ENCODE data around the gene TCAF1. TPM values are rescaled to one million over a fixed set of nuclear protein-coding genes. Genes with fewer than 3 reads are reported as not detected.

Gene TCAF1
- total RNA-seq, 1 experiment from 2014 or later: 26.7 TPM

DNA sequence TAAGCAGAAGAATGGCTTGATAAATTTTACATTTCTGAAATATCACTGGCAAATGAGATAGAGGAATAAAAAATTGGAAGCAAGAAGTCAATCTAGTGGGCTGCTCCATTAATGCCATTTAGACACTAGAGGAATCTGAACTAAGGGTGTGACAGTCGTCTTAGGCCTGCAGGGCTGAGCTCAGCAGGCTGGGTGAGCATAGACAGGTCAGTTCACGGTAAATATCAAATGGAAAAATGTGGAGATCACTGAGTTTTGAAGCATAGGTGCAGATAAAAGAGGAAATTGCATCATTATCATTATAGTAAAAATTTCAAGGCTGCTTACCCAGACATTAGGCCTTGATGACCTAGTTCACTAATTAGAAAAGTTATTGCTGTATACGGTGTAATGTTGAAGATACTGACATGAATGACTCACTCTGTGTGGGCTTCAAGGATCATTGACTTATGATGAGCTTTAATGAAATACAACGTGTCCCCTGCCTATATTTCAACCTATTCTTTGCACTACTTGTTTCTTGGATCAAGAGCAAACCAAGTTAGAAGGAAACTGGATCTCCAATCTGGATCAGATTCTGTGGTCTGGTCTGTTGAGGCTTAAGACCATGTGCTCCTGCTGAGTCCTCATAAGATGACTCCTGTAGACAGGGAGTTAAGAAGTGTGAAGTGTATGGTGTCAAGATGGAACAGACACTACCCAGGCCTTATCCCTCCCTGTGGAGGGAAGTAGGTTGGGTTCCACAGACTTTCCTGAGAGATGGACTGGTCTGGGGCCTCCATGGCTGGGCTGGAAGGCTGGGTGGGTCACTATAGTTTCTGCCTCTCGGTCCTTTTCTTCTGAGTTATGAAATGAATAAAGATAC lies 36.6 kb upstream of the TCAF1 start:
- CTCF ChIA-PET: no interaction called here
- BruUV-seq (replicated peaks): no TSS peak
- intact Hi-C loops (cut with micrococcal nuclease; ENCODE audit: unreplicated experiment): no loop called here

DNA sequence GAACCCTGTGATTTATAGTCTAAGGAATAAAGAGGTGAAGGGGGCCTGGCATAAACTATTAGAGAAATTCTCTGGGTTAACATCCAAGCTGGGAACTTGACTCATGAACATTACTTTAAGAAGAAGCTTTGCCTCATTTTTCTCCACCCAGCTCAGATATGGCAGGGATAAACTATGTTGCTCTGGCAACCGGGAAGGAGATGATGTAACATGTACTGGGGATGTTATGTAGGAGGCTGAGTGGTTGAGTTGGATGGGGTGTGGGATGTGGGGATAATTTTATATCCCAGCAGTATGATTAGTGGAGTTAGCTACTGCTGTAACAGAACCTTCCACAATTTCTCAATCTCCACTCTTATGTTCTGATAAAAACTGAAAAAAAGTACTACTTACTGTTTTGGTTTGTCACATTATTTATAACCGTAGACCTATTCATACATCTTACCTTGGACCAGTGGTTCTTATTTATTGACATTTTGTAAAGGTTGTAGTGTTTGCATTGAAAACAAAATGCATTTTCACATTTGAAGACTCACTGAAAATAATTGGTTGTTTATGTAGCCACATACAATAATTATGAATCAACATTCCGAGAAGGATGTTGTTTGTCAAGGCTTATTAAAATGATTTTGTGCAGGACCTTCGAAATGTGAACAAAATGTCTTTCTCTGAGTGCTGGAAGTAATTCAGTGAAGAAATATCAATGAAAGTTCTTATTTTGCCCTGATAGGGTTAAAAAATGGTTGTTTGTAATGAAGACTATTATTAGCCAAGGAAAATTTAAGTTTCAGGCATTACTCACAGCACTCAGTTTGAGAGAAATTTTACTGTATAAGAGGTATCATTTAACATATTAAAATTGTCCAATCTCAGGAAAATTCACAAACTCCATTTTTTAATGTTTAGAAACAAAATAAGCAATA lies 34.4 kb upstream of the TCAF1 start:
- Mint-ChIP-seq H3K4me1 (ENCODE audit: low read depth, unreplicated experiment) (no peaks in the 10 kb centered on the region), H3K4me3 (ENCODE audit: low read depth, unreplicated experiment) (no peak overlapping the region), H3K36me3 (ENCODE audit: insufficient read depth, unreplicated experiment) (no peaks in the 10 kb centered on the region), H3K9me3 (ENCODE audit: low read depth, unreplicated experiment) (no peaks in the 10 kb centered on the region), H3K27me3 (ENCODE audit: unreplicated experiment) (peaks cover under 1% of the 10 kb centered on the region), H3K27ac (ENCODE audit: unreplicated experiment) (no peak overlapping the region)
- CTCF ChIA-PET: no interaction called here
- intact Hi-C loops (cut with micrococcal nuclease; ENCODE audit: unreplicated experiment): no loop called here
- no peak for DNase-seq
- TF ChIP-seq, protein P1, sequence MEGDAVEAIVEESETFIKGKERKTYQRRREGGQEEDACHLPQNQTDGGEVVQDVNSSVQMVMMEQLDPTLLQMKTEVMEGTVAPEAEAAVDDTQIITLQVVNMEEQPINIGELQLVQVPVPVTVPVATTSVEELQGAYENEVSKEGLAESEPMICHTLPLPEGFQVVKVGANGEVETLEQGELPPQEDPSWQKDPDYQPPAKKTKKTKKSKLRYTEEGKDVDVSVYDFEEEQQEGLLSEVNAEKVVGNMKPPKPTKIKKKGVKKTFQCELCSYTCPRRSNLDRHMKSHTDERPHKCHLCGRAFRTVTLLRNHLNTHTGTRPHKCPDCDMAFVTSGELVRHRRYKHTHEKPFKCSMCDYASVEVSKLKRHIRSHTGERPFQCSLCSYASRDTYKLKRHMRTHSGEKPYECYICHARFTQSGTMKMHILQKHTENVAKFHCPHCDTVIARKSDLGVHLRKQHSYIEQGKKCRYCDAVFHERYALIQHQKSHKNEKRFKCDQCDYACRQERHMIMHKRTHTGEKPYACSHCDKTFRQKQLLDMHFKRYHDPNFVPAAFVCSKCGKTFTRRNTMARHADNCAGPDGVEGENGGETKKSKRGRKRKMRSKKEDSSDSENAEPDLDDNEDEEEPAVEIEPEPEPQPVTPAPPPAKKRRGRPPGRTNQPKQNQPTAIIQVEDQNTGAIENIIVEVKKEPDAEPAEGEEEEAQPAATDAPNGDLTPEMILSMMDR (IDR thresholded peaks at IDR 0.05; ENCODE audit: unreplicated experiment): no peak
- BruUV-seq (replicated peaks): no TSS peak

More for the DNA sequence above, 36.6 kb upstream of the TCAF1 start:
- Mint-ChIP-seq H3K36me3 (ENCODE audit: insufficient read depth, unreplicated experiment) (no peaks in the 10 kb centered on the region), H3K27me3 (ENCODE audit: unreplicated experiment) (peaks cover 12% of the 10 kb centered on the region), H3K27ac (ENCODE audit: unreplicated experiment) (no peak overlapping the region), H3K4me3 (ENCODE audit: low read depth, unreplicated experiment) (no peak overlapping the region), H3K9me3 (ENCODE audit: low read depth, unreplicated experiment) (no peaks in the 10 kb centered on the region), H3K4me1 (ENCODE audit: low read depth, unreplicated experiment) (no peaks in the 10 kb centered on the region)
- DNase-seq: no peak
- TF ChIP-seq, protein P1 (IDR thresholded peaks at IDR 0.05; ENCODE audit: unreplicated experiment): no peak

DNA sequence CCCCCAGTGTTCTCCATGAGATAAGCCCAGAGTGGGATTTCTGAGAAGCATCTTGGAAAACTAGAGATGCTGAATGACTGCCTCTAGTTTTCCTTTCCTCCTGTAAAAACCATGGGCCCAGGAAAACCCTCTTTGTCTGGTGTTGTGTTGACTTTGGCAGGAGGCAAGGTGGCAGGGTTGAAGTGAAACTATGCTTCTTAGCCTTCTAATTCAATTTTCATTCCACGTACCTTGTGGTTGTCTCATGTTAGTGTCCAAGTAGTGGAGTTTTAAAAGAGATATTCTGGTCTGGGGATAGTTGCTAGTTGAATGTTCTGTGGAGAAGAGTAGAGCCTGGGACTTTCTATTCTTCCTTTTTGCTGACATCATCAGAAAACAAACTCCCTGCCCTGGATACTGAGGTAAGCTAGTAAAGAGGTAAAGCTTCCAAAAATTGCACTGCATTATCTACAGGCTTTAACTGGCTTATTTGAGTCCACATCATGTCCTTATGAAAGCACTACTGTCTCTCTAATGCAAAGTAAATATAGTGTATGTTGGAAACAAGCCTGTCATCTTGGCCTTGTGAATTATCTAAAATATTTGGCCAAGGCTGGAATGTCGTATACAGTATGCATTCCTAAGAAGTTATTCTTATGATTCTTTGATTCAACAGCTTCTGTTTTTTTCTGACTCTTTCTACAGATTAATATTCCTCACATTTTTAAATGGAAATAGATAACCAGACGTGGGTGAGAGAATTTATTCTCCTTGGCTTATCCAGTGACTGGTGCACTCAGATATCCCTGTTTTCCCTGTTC lies 32.8 kb upstream of the TCAF1 start, which contains the start of gene OR2F2:
Gene OR2F2, plus strand, starts transcription at position 708 of the 800 bp plus-strand sequence. Its CDS starts 0 bp downstream, at position 708.
- no peak for DNase-seq
- Mint-ChIP-seq H3K36me3 (ENCODE audit: insufficient read depth, unreplicated experiment) (no peaks in the 10 kb centered on the region), H3K4me1 (ENCODE audit: low read depth, unreplicated experiment) (no peaks in the 10 kb centered on the region), H3K9me3 (ENCODE audit: low read depth, unreplicated experiment) (no peaks in the 10 kb centered on the region), H3K4me3 (ENCODE audit: low read depth, unreplicated experiment) (no peak within 1 kb of the TSS), H3K27me3 (ENCODE audit: unreplicated experiment) (no peaks in the 10 kb centered on the region), H3K27ac (ENCODE audit: unreplicated experiment) (no peak within 1 kb of the TSS)
- TF ChIP-seq, protein P1 (IDR thresholded peaks at IDR 0.05; ENCODE audit: unreplicated experiment): no peak
- no TSS peak for BruUV-seq (replicated peaks)
- CTCF ChIA-PET: no interaction called here
- intact Hi-C loops (cut with micrococcal nuclease; ENCODE audit: unreplicated experiment): no loop called here

DNA sequence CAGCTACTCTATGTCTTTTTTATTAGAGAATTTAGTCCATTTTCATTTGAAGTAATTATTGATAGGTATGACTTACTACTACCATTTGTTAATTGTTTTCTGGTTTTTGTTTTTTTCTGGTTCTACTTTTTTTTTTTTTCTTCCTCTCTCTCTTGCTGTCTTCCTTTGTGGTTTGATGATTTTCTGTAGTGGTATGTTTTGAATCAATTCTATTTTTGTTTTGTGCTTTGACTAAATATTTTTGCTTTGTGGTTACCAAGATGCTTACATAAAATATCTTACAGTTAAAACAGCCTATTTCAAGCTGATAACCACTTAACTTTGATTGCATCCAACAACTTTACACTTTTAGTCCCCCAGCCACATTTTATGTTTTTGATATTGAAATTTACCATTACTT lies 29.8 kb upstream of the TCAF1 start:
- CTCF ChIA-PET: interaction anchor here (0.7 kb wide), 1 partner anchor 196 kb away, joined by 3 read pairs; no protein-coding TSS in a partner anchor
- no peaks in the 10 kb centered on the region for H3K36me3 Mint-ChIP-seq (ENCODE audit: insufficient read depth, unreplicated experiment)
- BruUV-seq (replicated peaks): no TSS peak
- peaks cover 13% of the 10 kb centered on the region for H3K27me3 Mint-ChIP-seq (ENCODE audit: unreplicated experiment)
- DNase-seq: no peak
- TF ChIP-seq, protein P1 (IDR thresholded peaks at IDR 0.05; ENCODE audit: unreplicated experiment): no peak
- intact Hi-C loops (cut with micrococcal nuclease; ENCODE audit: unreplicated experiment): no loop called here
- H3K4me1 Mint-ChIP-seq (ENCODE audit: low read depth, unreplicated experiment): no peaks in the 10 kb centered on the region
- no peaks in the 10 kb centered on the region for H3K9me3 Mint-ChIP-seq (ENCODE audit: low read depth, unreplicated experiment)
- H3K4me3 Mint-ChIP-seq (ENCODE audit: low read depth, unreplicated experiment): no peak overlapping the region
- no peak overlapping the region for H3K27ac Mint-ChIP-seq (ENCODE audit: unreplicated experiment)

Measured in Calu3 (cell line).